HG03354 (cell line): ENCODE results near the gene APBB1.
"Not testable (repeated sequence)": the region's sequence is repeated elsewhere in the genome, so short reads cannot be mapped to it uniquely, and the experiment has no call there.

ENCODE experiments used
- ATAC-seq: cut with Tn5 transposase; IDR thresholded peaks from one replicate; pipeline ENCODE4 v1.9.1; 2021; ENCODE audit warnings: mild to moderate bottlenecking; ENCODE audit not compliant: unreplicated experiment, poor library complexity, severe bottlenecking

The APBB1 gene

GRCh38 chr11:6393989-6394670 is 24.8 kb downstream of the APBB1 start:
- no peak for ATAC-seq

- ATAC-seq = not testable (repeated sequence)
These were observed 26.6 kb downstream of the APBB1 start for GRCh38 chr11:6392251-6392650.

GRCh38 chr11:6391537-6392134 is 27.3 kb downstream of the APBB1 start:
- ATAC-seq = no peak

GRCh38 chr11:6390718-6391469 is 28.0 kb downstream of the APBB1 start:
- peak; percentile 13 for ATAC-seq

GRCh38 chr11:6389905-6390717 is 28.8 kb downstream of the APBB1 start, which contains the start of gene SMPD1:
TSS of gene SMPD1 (plus strand) at chr11:6390474. CDS start at chr11:6390599, 125 bp downstream.
- ATAC-seq = peak; percentile 97

- ATAC-seq = no peak
These were observed 30.1 kb downstream of the APBB1 start for GRCh38 chr11:6388748-6389147.

- no peak for ATAC-seq
These were observed 30.9 kb downstream of the APBB1 start for GRCh38 chr11:6387811-6388599.

GRCh38 chr11:6385046-6385777 is 33.7 kb downstream of the APBB1 start:
- ATAC-seq = no peak

- ATAC-seq = no peak
These were observed 40.3 kb downstream of the APBB1 start for GRCh38 chr11:6378640-6378989.

- ATAC-seq = peak; percentile 50
These were observed 40.8 kb downstream of the APBB1 start for GRCh38 chr11:6377902-6378639.

- ATAC-seq = no peak
These were observed 47.1 kb downstream of the APBB1 start for GRCh38 chr11:6371825-6372224.

GRCh38 chr11:6365659-6366058 is 53.2 kb downstream of the APBB1 start:
- ATAC-seq = no peak

GRCh38 chr11:6362873-6363678 is 55.8 kb downstream of the APBB1 start:
- ATAC-seq = peak; percentile 97

- no peak for ATAC-seq
These were observed 56.6 kb downstream of the APBB1 start for GRCh38 chr11:6362185-6362872.

GRCh38 chr11:6360183-6360582 is 58.7 kb downstream of the APBB1 start:
- no peak for ATAC-seq

- ATAC-seq = no peak
These were observed 61.7 kb downstream of the APBB1 start for GRCh38 chr11:6357222-6357621.
